Measurements from ENCODE around the gene IL2RA. TPM values are rescaled to one million over a fixed set of nuclear protein-coding genes. Genes with fewer than 3 reads are reported as not detected.
"Not testable (repeated sequence)": the region's sequence is repeated elsewhere in the genome, so short reads cannot be mapped to it uniquely, and the experiment has no call there.

The IL2RA gene
- total and polyA plus RNA-seq, 3 donors from 2014 or later: 0.62 to 1.0 TPM; not detected in 1

DNA sequence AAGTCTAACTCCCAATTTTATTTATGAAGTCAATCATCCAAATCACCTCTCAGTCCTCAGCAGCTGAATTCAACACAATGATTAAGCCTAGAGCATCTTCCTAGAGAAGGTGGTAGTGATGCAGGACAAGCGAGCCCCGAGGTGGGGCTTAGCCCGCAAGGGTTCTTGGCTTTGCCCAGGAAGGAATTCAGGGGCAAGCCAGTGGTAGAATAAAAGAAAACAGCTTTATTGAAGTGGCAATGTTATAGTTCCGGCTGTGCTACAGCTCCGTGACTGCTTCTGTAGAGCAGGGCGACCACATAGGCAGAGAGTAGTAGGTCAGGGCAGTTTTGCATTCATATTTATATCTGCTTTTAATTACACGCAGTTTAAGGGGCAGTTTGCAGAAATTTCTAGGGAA is 18.1 kb downstream of the IL2RA start:
- WGBS, 2 donors: 79 to 82% methylated on average over 7 of the region's 7 CpGs
- H3K4me1 ChIP-seq: no peaks in the 10 kb centered on the region
- TF ChIP-seq, protein P1, sequence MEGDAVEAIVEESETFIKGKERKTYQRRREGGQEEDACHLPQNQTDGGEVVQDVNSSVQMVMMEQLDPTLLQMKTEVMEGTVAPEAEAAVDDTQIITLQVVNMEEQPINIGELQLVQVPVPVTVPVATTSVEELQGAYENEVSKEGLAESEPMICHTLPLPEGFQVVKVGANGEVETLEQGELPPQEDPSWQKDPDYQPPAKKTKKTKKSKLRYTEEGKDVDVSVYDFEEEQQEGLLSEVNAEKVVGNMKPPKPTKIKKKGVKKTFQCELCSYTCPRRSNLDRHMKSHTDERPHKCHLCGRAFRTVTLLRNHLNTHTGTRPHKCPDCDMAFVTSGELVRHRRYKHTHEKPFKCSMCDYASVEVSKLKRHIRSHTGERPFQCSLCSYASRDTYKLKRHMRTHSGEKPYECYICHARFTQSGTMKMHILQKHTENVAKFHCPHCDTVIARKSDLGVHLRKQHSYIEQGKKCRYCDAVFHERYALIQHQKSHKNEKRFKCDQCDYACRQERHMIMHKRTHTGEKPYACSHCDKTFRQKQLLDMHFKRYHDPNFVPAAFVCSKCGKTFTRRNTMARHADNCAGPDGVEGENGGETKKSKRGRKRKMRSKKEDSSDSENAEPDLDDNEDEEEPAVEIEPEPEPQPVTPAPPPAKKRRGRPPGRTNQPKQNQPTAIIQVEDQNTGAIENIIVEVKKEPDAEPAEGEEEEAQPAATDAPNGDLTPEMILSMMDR (IDR thresholded peaks at IDR 0.05): no peak
- no peak for TF ChIP-seq POLR2A (IDR thresholded peaks at IDR 0.05)
- no peaks in the 10 kb centered on the region for H3K27me3 ChIP-seq
- DNase-seq: no peak
- no peaks in the 10 kb centered on the region for H3K9me3 ChIP-seq
- H3K36me3 ChIP-seq (ENCODE audit: low read depth, missing control alignments): no peaks in the 10 kb centered on the region
- intact Hi-C loops (cut with DNase I; ENCODE audit: low total_unique reads): no loop called here
- no peak overlapping the region for H3K4me3 ChIP-seq
- no peak overlapping the region for H3K27ac ChIP-seq

DNA sequence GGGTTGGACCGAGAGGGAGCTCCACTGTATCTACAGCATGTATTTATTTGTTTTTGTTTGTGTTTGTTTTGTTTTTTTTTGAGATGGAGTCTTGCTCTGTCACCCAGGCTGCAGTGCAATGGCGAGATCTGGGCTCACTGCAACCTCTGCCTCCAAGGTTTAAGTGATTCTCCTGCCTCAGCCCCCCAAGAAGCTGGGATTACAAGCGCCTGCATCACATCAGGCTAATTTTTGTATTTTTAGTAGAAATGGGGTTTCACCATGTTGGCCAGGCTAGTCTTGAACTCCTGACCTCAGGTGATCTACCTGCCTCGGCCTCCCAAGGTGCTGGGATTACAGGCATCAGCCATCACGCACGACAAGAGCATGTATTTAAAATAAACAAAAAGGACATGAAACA is 18.8 kb downstream of the IL2RA start:
- H3K9me3 ChIP-seq; intact Hi-C loops (cut with DNase I; ENCODE audit: low total_unique reads); H3K4me1 ChIP-seq; DNase-seq; H3K36me3 ChIP-seq (ENCODE audit: low read depth, missing control alignments); H3K27ac ChIP-seq; H3K4me3 ChIP-seq; H3K27me3 ChIP-seq: not testable (repeated sequence)
- 88 to 92% methylated on average over 6 of the region's 6 CpGs for WGBS, 2 donors

DNA sequence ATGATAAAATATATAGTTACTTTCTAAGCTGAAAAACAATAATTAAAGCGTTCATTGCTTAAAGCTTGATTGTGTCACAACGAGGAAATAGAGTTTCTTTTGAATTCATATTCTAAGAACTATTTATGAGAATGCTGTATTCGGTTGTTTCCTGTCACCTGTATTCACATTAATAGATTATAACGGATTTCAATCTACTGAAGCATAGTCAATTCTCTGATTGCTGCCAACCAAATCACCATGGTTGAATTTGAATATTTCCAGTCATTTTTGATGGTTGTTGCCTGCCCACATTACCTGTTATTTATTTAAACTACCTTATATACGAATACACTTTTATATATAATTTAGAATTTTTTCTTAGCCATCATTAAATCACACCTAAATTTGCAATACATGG is 22.0 kb downstream of the IL2RA start:
- no peaks in the 10 kb centered on the region for H3K36me3 ChIP-seq (ENCODE audit: low read depth, missing control alignments)
- no peaks in the 10 kb centered on the region for H3K9me3 ChIP-seq
- H3K27ac ChIP-seq: no peak overlapping the region
- no peak for TF ChIP-seq POLR2A (IDR thresholded peaks at IDR 0.05)
- 91 to 92% methylated on average over 5 of the region's 5 CpGs for WGBS, 2 donors
- intact Hi-C loops (cut with DNase I; ENCODE audit: low total_unique reads): no loop called here
- no peaks in the 10 kb centered on the region for H3K4me1 ChIP-seq
- no peak overlapping the region for H3K4me3 ChIP-seq
- DNase-seq: no peak
- H3K27me3 ChIP-seq: no peaks in the 10 kb centered on the region

DNA sequence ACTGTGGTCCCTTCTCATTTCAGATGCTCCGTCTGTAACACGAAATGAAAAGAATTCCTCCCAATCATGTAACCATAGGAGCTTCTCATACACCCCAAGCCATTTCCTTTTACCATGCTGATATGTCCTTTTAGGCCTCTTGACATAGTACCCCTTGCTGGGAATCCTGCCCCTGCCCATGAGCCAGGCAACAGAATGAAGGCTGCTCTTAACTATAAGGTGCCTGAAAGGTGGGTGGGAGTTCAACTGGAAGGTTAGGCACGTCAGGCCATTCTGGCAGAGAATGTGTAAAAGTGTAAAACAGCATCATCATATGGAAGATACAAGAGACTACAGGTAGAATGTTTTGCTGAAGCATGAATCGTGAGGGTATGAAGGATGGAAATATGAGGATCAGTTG is 22.5 kb downstream of the IL2RA start:
- no peak overlapping the region for H3K27ac ChIP-seq
- H3K27me3 ChIP-seq: no peaks in the 10 kb centered on the region
- no peaks in the 10 kb centered on the region for H3K36me3 ChIP-seq (ENCODE audit: low read depth, missing control alignments)
- 89 to 91% methylated on average over 4 of the region's 4 CpGs for WGBS, 2 donors
- no peak overlapping the region for H3K4me3 ChIP-seq
- DNase-seq: no peak
- no peak for TF ChIP-seq POLR2A (IDR thresholded peaks at IDR 0.05)
- no peaks in the 10 kb centered on the region for H3K9me3 ChIP-seq
- H3K4me1 ChIP-seq: no peaks in the 10 kb centered on the region
- intact Hi-C loops (cut with DNase I; ENCODE audit: low total_unique reads): no loop called here

DNA sequence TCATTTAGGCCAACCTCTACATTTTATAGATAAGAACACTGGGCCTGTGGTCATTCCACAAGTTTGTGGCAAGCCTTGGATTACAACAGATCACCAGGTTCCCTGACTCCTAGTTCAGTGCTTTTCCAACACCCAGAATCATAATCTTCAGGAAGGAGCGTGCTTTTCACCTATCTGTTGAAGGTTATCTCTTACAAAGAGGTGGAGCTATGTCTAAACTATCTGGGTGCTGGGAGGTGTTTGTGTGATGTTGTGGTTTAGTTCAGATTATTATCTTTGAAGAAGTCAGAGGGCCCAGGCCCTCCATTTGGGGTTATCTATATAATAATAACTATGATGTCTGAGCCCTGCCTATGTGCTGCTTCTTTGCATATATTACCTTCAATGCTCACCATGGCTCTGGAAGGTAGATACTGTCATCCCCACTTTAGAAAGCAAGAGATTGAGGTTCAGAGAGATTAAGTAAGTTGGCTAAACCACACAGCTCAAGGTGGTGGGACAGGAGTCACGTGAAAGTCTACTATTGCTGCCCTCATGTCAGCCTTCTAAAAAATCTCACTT is 24.0 kb downstream of the IL2RA start:
- TF ChIP-seq, protein P1 (IDR thresholded peaks at IDR 0.05): no peak
- TF ChIP-seq POLR2A (IDR thresholded peaks at IDR 0.05): no peak
- no peaks in the 10 kb centered on the region for H3K27me3 ChIP-seq
- intact Hi-C loops (cut with DNase I; ENCODE audit: low total_unique reads): no loop called here
- no peak overlapping the region for H3K4me3 ChIP-seq
- H3K27ac ChIP-seq: no peak overlapping the region
- no peak for DNase-seq
- no peaks in the 10 kb centered on the region for H3K4me1 ChIP-seq
- H3K36me3 ChIP-seq (ENCODE audit: low read depth, missing control alignments): no peaks in the 10 kb centered on the region
- WGBS, 2 donors: 90 to 95% methylated on average over 2 of the region's 2 CpGs
- no peaks in the 10 kb centered on the region for H3K9me3 ChIP-seq

DNA sequence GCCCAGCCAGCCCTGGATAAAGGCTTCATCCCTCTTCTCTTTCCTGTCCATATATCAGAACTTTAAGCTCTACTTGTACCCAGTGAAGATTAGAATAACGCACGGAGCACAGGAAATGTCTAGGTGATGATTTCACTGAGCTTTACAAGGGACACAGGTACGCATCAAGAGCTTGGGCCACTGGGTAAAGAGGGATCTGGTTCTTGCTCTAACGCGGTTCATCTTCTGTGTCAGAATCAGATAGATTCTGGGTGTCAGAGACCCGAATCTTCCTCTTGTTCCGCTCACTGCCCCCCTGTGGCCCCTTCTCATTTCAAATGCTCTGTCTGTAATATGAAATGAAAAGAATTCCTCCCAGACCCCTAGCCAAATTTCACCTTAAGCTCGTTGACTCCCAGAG is 24.7 kb downstream of the IL2RA start:
- no peak overlapping the region for H3K4me3 ChIP-seq
- intact Hi-C loops (cut with DNase I; ENCODE audit: low total_unique reads): no loop called here
- no peak for DNase-seq
- H3K36me3 ChIP-seq (ENCODE audit: low read depth, missing control alignments): no peaks in the 10 kb centered on the region
- H3K27me3 ChIP-seq: no peaks in the 10 kb centered on the region
- 87 to 90% methylated on average over 8 of the region's 8 CpGs for whole genome bisulfite sequencing, 2 donors
- no peaks in the 10 kb centered on the region for H3K9me3 ChIP-seq
- H3K4me1 ChIP-seq: no peaks in the 10 kb centered on the region
- TF ChIP-seq POLR2A (IDR thresholded peaks at IDR 0.05): no peak
- TF ChIP-seq, protein P1 (IDR thresholded peaks at IDR 0.05): no peak
- H3K27ac ChIP-seq: no peak overlapping the region

Measured in testis (tissue), 3 donors.